Liver (tissue), 9 donors: ENCODE results near the gene FAM222A. TPM values are rescaled to one million over a fixed set of nuclear protein-coding genes. Genes with fewer than 3 reads are reported as not detected.

Experiments used
- DNase-seq: peaks from one replicate; pipeline ENCODE4 v3.0.0-alpha.2; 2017; ENCODE audit warnings: low spot score
- H3K27ac ChIP-seq, 2 donors: one replicate each; pipeline ENCODE4 v1.7.0; 2013; ENCODE audit warnings: inconsistent platforms in 2 of 2, low read length in 2 of 2, control low read depth in 1 of 2, low read depth in 1 of 2, mild to moderate bottlenecking in 1 of 2
- H3K27me3 ChIP-seq, 4 donors: one replicate each; pipeline versions ENCODE4 v1.6.1 to v1.7.0; 2013; ENCODE audit warnings: low read length in 3 of 4, inconsistent platforms in 1 of 4, mild to moderate bottlenecking in 1 of 4, moderate library complexity in 1 of 4; ENCODE audit not compliant: control insufficient read depth in 4 of 4, insufficient read depth in 4 of 4
- H3K36me3 ChIP-seq, 4 donors: one replicate each; pipeline versions ENCODE4 v1.6.1 to v1.7.0; 2013; ENCODE audit warnings: low read length in 3 of 4, mild to moderate bottlenecking in 3 of 4, low read depth in 1 of 4, moderate library complexity in 1 of 4; ENCODE audit not compliant: control insufficient read depth in 4 of 4, insufficient read depth in 3 of 4
- H3K4me1 ChIP-seq, 4 donors: one replicate each; pipeline versions ENCODE4 v1.6.1 to v1.7.0; 2013; ENCODE audit warnings: low read length in 3 of 4, mild to moderate bottlenecking in 3 of 4, moderate library complexity in 1 of 4; ENCODE audit not compliant: control insufficient read depth in 4 of 4, insufficient read depth in 4 of 4
- H3K4me3 ChIP-seq, 3 donors: one replicate each; pipeline versions ENCODE4 v1.6.1 to v1.7.0; 2013; ENCODE audit warnings: low read length in 3 of 3, control low read depth in 1 of 3, low read depth in 1 of 3, mild to moderate bottlenecking in 1 of 3
- H3K9ac ChIP-seq, 2 donors: one replicate each; pipeline ENCODE4 v1.7.0; 2013; ENCODE audit warnings: low read length in 2 of 2, mild to moderate bottlenecking in 2 of 2, moderate library complexity in 2 of 2, control low read depth in 1 of 2, low read depth in 1 of 2
- H3K9me3 ChIP-seq, 4 donors: one replicate each; pipeline versions ENCODE4 v1.6.1 to v1.7.0; 2013; ENCODE audit warnings: low read length in 3 of 4; ENCODE audit not compliant: control insufficient read depth in 4 of 4
- ATF3 ChIP-seq: IDR thresholded peaks from 2 replicates; pipeline ENCODE4 v1.6.1; 2016; ENCODE audit warnings: antibody characterized with exemption
- CTCF ChIP-seq: fragments of 150-350 bp; IDR thresholded peaks from 2 replicates; pipeline ENCODE4 v1.5.1; 2017; ENCODE audit warnings: improper control_type of control experiment, low read depth, low read length; ENCODE audit not compliant: missing input control
- EGR1 ChIP-seq, 2 donors: IDR thresholded peaks; 2 replicates each; pipeline ENCODE4 v1.6.1; 2016 to 2018; ENCODE audit warnings: antibody characterized with exemption in 2 of 2, low read depth in 2 of 2
- FOXA1 ChIP-seq: IDR thresholded peaks from 2 replicates; pipeline ENCODE4 v1.6.1; 2016; ENCODE audit warnings: antibody characterized with exemption
- FOXA2 ChIP-seq: IDR thresholded peaks from 2 replicates; pipeline ENCODE4 v1.6.1; 2016; ENCODE audit warnings: antibody characterized with exemption
- GABPA ChIP-seq, 2 donors: IDR thresholded peaks in 1 of 2; conservative IDR thresholded peaks in 1 of 2; 2 replicates each; pipeline ENCODE4 v1.6.1; 2016; ENCODE audit warnings: antibody characterized with exemption in 2 of 2, mild to moderate bottlenecking in 1 of 2, moderate library complexity in 1 of 2
- HNF4A ChIP-seq, 2 donors: conservative IDR thresholded peaks; 2 replicates each; pipeline ENCODE4 v1.6.1; 2016; ENCODE audit warnings: antibody characterized with exemption in 2 of 2, mild to moderate bottlenecking in 2 of 2
- HNF4G ChIP-seq: IDR thresholded peaks from 2 replicates; pipeline ENCODE4 v1.6.1; 2016; ENCODE audit warnings: antibody characterized with exemption
- JUND ChIP-seq, 2 donors: IDR thresholded peaks; 2 replicates each; pipeline ENCODE4 v1.6.1; 2016; ENCODE audit warnings: antibody characterized with exemption in 2 of 2
- MAX ChIP-seq: IDR thresholded peaks from 2 replicates; pipeline ENCODE4 v1.6.1; 2016; ENCODE audit warnings: antibody characterized with exemption
- NR2F2 ChIP-seq: IDR thresholded peaks from 2 replicates; pipeline ENCODE4 v1.6.1; 2016; ENCODE audit warnings: antibody characterized with exemption
- RAD21 ChIP-seq, 2 donors: IDR thresholded peaks; 2 replicates each; pipeline ENCODE4 v1.6.1; 2016; ENCODE audit warnings: antibody characterized with exemption in 2 of 2, mild to moderate bottlenecking in 2 of 2
- REST ChIP-seq: IDR thresholded peaks from 2 replicates; pipeline ENCODE4 v1.6.1; 2016; ENCODE audit warnings: antibody characterized with exemption, mild to moderate bottlenecking
- RXRA ChIP-seq, 2 donors: IDR thresholded peaks; 2 replicates each; pipeline ENCODE4 v1.6.1; 2017 to 2018; ENCODE audit warnings: antibody characterized with exemption in 2 of 2, mild to moderate bottlenecking in 1 of 2
- SP1 ChIP-seq: IDR thresholded peaks from 2 replicates; pipeline ENCODE4 v1.6.1; 2018; ENCODE audit warnings: antibody characterized with exemption, mild to moderate bottlenecking
- TAF1 ChIP-seq: conservative IDR thresholded peaks from 2 replicates; pipeline ENCODE4 v1.6.1; 2016; ENCODE audit warnings: antibody characterized with exemption, mild to moderate bottlenecking
- YY1 ChIP-seq: IDR thresholded peaks from 2 replicates; pipeline ENCODE4 v1.6.1; 2016; ENCODE audit warnings: antibody characterized with exemption, mild to moderate bottlenecking
- ZBTB33 ChIP-seq: IDR thresholded peaks from 2 replicates; pipeline ENCODE4 v1.6.1; 2016; ENCODE audit warnings: antibody characterized with exemption
- WGBS: extraction: QIAGEN DNeasy Blood & Tissue Kit; methylation state at CpG from one replicate; pipeline ENCODE4 v1.1.7; 2013; 5-methylcytosine and 5-hydroxymethylcytosine counted together
- polyA plus RNA-seq, 2 donors: library from polyadenylated mRNA; stranded (reverse) in 1 of 2; unstranded in 1 of 2; fragments of 200-250 nt in 1 of 2; fragments of >200 nt in 1 of 2; fragmentation: Nextera tagmentation in 1 of 2; extraction: Ambion mirVana in 1 of 2; gene quantifications; one replicate each; pipeline versions ENCODE4 v1.2.1 to v1.2.3, GENCODE V29; 2013 to 2015
- total RNA-seq, 2 donors: library from RNA; depleted of rRNA; stranded (reverse); fragments of >200 nt; gene quantifications; one replicate each; pipeline ENCODE4 v1.2.3, GENCODE V29; 2014
- donor health status: healthy.
- donor health status: healthy.
- donor health status: healthy.
- donor health status: healthy.
- donor health status: healthy.

FAM222A gene
- total and polyA plus RNA-seq, 4 donors: 0.97 to 2.2 (median 1.9) TPM

GRCh38 chr12:109753054-109753401 is 39.4 kb downstream of the FAM222A start:
- no peak for DNase-seq
- WGBS: 94% methylated on average over 5 of the region's 5 CpGs
- H3K36me3 ChIP-seq: no peaks in the 10 kb centered on the region
- H3K9ac ChIP-seq: no peak overlapping the region
- no peaks in the 10 kb centered on the region for H3K27me3 ChIP-seq
- no peaks in the 10 kb centered on the region for H3K9me3 ChIP-seq
- H3K4me3 ChIP-seq: no peak overlapping the region
- H3K4me1 ChIP-seq: no peaks in the 10 kb centered on the region
- TF ChIP-seq RXRA (IDR thresholded peaks at IDR 0.05) (no peak), JUND (IDR thresholded peaks at IDR 0.05) (no peak), FOXA2 (no peak), ATF3 (no peak), NR2F2 (no peak), SP1 (no peak), REST (no peak), TAF1 (no peak), YY1 (no peak), CTCF (no peak), EGR1 (IDR thresholded peaks at IDR 0.05; ENCODE audit: low read depth in 2 of 2) (no peak), MAX (no peak), RAD21 (IDR thresholded peaks at IDR 0.05) (no peak), FOXA1 (no peak), HNF4A (conservative IDR thresholded peaks at IDR 0.05) (no peak), ZBTB33 (no peak), HNF4G (no peak), GABPA (IDR thresholded peaks at IDR 0.05 in 1 of 2, conservative IDR thresholded peaks at IDR 0.05 in 1 of 2) (no peak)
- H3K27ac ChIP-seq: no peak overlapping the region
